Daoy (cell line): ENCODE measurements around the gene CPLX1. TPM values are rescaled to one million over a fixed set of nuclear protein-coding genes. Genes with fewer than 3 reads are reported as not detected.
A peak's percentile ranks its signal among the peaks of the same experiment; 100 is the strongest.
"Not testable (repeated sequence)": the region's sequence is repeated elsewhere in the genome, so short reads cannot be mapped to it uniquely, and the experiment has no call there.

Experiments used
- DNase-seq: peaks from one replicate; pipeline ENCODE4 v3.0.0-alpha.2; 2015; ENCODE audit warnings: low read depth
- total RNA-seq: library from RNA; depleted of rRNA; stranded (reverse); fragments of >200 nt; shearing (Covaris generic); gene quantifications from 2 replicates; pipeline ENCODE4 v1.2.3, GENCODE V29; 2014

Gene CPLX1
- total RNA-seq, 1 experiment from 2014 or later: not detected

DNA sequence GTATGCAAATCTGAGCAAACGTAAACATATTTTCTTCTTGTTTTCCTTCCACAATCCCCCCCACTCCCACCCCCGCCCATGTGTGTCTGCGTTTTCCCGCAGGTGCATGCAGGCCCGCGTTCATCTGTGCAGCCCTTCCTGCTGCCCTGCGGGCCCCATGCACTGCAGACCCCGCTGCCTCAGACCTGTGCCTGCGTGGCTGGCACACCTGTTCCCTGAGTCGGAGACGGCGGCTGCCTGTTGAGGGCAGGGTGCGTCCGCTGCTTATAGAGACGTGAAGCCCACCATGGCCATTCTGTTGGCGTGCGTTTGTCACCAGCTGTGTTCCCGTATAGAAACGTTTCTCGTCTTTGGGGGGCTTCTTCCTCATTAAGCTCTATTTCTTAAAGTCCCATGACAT, 68.8 kb downstream of the CPLX1 start:
- no peak for DNase-seq

DNA sequence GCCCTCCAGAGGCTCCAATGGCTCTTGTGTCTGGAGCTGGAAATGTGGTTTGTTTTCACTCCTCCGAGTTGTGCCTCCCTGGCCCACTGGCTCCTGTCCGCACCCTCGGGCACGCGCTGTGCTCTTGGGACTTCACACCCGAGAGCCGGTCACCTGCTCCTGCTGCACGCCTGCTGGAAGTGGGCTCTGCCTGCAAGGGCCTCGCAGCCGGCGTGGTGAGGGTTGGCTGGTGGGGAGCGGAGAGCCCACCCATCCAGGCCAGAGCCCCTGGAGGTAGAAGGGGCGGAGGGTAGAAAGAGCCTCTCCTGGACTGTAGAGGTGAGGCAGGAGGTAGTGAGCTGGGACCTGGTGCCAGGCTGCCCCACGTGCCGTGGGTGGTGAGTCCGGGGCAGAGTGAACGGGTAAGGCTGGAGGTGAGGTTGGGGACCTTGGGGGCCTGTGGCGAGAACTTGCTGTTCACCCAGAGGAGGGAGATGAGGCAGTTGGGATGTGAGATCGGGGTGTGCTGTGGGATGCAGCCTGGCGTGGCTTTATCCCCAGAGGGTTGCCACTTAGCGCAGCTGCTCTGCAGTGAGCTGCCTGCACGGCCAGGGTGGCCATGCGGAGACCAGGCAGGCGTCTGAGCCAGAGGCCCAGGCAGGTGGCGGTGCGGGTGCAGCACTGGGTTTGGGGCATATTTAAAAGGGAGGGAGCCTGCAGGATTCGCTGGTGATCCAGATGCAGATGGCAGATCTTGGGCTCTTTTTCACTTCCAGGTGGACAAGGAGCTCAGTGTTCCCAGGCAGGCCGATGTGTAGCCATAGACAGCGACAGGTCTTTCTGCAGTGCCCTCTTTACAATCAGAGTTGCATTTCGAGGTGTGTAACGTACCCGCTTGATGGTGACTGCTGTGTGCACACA, 71.5 kb downstream of the CPLX1 start:
- DNase-seq: no peak

DNA sequence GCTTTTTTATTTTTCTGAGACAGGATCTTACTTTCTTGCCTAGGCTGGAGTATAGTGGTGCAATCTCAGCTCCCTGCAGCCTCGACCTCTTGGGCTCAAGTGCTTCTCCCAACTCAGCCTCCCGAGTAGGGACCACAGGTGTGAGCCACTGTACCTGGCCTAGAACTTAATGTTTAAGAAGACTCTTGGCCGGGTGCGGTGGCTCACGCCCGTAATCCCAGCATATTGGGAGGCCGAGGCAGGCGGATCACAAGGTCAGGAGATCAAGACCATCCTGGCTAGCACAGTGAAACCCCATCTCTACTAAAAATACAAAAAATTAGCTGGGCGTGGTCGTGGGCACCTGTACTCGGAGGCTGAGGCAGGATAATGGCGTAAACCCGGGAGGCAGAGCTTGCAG, 72.7 kb downstream of the CPLX1 start:
- DNase-seq: not testable (repeated sequence)

DNA sequence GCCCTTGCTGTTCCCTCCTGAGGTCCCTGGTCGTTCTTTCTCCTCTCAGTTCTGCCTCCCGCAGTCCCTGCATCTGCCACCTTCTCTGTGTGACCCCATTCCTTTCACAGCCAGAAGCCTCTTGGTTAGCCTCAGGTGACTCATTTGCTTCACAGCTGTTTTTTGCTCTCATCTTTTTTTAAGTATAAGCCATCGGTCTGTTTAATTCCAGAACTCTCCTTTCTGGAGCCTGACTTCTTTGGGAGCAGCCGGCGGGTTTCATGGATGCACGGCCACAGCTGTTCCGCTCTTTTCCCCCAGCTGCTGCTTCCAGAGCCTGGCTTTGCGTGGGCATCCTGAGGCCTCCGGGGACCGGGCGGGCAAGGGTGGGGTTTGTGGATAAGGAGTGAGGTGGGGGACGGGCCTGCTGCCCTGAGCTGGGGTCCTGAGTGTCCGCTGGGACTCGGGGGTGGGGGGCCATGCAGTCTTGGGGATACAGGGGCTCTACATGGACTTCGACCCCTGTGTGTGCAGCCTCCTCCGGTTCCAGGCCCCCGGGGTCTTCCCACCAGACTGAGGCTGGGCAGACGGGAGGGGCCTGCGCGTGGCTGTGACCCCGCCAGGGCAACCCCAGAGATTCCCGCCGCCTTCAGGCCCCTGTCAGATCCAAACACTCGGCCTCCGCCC, 73.6 kb downstream of the CPLX1 start:
- DNase-seq: no peak

DNA sequence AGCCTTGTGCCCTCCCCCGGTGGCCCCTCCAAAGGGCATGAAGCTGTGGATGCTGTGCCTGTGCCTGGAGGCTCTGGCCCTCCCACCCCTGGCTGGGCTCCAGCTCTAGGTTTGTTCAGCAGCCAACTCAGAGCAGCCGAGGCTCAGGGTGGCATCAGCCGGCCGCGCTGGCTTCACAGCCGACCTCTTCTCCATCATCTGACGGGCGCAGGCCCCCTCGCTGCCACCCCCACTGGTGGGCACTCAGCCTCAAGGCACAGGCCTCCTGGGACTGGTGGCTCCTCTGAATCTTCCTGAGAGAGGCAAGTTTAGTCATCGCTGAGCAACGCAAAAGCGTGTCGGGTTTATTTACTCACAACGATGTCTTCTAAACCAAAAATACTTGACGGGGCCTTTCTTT, 74.3 kb downstream of the CPLX1 start:
- DNase-seq: no peak

DNA sequence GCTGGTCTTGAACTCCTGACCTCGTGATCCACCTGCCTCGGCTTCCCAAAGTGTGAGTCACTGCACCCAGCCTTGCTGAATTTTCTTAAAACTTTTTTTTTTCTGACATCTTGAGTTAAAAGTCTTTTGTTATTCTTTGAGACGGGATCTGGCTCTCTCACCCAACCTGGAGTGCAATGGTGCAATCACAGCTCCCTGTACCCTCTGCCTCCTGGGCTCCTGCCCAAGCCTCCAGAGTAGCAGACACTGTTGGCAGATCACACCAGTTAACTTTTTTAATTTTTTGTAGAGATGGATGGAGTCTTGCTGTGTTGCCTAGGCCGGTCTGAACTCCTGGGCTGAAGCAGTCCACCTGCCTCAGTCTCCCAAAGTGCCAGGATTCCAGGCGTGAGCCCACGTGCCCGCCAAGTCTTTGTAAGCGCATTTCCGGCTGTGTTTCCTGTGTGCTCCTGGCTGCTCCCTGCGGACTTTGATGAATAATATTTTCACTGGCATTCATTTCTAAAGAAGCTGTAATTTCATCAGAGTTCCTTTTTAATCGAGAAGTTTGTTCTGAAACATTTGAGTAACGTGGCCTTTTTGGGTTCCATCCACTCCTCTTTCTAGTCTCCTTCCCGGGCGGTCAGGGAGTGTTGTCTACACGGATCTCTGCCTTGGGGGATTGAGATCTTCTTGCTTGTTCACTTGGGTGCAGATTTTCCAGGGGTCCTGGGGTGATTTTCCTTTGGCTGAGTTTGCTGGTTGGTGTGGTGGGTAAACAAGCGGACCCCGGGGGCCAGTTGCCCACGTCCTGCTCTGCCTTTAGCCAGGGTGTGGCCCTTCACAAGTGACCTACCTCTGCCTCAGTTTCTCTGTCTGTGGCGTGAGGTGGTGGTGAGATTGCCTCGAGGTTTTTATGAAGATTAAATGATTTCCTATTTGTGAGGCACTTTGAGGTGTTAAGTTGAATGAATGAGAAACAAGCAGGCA, 75.9 kb downstream of the CPLX1 start:
- DNase-seq: no peak

DNA sequence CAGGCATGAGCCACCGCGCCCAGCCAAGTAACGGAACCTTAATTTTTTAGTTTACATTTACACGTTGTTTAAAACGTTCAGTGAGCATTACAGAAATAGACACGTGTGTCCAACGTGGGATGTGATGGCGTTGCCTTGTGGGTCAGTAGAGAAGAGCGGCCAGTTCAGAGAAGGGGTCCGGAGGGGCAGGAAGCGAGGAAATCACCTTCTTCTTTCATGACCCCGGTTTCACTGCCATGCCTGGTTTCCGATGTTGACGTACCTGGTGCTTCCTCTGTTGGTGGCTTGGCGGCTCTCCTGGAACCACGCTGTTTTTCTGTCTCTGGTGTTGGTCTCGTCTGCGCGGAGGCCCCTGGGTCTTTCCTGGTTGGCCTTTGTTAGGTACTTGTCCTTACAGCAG, 77.5 kb downstream of the CPLX1 start:
- no peak for DNase-seq

DNA sequence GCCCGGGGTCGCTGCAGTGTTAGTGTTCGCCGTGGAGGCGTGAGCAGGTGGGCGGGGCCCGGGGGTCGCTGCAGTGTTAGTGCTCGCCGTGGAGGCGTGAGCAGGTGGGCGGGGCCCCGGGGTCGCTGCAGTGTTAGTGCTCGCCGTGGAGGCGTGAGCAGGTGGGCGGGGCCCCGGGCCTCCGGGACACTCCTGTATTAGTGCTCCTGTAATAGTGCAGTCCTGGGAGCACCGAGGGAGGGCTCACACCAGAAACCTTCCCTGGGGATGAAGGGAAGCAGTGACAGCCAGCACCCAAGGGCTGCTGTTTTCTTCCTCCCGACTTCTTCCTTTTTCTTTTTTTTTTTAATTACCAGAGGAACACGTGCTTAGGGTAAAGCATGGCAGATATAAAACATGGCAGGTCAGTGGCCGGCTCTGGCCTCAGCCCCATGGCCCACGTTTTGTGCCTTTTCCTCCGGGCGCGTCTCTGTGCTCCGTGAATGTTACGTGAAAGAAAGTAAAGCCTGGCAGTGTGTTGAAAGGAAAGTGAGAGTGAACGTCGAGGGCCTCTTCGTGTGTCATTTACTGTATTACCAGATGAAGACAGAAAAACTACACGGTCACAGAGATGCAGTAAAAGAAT, 78.3 kb downstream of the CPLX1 start:
- DNase-seq: no peak

DNA sequence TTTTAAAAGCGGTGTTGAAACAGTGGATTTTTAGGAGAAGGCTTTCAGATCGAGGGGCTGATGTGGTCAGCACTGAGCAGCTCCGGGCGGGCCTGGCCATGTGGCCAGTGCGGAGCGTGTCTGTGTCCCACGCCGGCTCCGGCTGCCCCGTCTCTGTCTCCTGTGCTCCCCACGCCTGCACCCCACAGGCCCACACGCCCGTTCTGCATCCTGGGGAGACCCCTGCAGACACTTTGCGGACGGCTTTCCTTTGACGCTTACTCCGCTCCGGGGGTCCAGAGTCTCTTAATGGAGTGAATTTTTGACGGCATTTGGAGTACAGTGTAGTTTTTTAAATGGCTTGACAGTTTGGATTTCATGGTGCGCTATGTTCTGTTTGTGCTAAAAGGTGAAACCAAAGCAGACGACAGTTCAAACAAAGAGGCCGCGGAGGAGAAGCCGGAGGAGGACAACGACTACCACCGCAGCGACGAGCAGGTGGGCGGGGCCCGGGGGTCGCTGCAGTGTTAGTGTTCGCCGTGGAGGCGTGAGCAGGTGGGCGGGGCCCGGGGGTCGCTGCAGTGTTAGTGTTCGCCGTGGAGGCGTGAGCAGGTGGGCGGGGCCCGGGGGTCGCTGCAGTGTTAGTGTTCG, 81.6 kb downstream of the CPLX1 start:
- DNase-seq: no peak

DNA sequence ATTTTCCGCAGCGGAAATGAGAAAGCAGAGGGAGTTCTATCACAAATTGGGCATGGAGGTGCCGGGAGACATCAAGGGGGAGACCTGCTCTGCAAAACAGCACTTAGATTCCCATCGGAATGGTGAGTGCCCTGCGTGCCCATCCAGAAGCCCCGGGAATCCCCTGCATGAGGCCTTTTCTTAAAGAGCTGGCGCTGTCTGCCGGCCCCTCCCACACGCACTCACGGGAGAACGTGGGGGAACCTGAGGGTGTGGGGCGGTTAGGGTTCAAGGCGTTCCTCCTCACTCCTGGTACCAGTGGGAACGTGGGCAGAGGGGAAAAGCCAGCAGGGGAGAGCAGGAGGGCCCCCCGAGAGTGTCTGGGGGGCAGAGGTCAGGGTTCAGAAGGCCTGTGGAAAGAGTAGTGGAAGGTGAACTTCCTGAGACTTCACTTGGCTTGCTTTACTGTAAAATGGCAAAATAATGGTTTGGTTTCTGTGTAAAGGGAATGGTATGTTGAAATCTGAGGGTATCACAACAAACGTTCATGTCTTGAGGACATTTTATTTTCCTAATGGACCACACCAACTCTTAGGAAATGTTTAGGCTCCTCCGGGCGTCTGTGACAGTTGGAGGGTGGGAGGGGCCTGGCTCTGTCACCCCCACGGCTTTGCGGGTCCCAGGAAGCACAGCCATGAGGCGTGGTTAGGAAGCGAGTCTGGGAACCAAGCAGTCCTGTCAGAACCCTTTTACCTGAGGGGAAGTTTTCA, 82.3 kb downstream of the CPLX1 start:
- no peak for DNase-seq

DNA sequence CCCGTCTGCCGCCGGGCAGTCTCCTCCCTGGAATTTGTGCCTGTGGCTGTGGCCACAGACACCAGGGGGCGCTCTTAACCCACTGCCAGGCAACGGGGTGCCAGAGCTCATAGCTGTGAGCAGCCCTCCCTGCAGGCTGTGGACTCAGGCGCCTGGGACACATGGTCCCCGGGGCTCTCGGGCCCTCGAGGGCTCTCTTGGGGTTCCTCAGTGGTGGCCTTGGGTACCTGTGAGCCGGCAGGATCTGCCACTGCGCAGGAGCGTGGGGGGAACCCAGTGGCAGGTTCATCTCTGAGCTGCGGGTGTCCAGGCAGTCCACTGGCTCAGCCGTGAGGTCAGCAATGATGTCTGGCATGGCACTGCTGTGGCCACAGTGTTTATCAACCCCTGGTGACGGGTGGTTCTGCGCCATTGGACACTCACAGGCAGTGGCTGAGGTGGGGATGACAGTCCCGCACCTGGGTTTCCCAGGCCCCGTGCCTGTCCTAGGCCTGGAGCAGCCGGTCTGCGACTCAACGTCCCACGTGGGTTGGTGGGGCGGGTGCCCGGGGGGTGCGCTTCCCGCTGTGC, 83.1 kb downstream of the CPLX1 start:
- DNase-seq: peak; percentile 63

DNA sequence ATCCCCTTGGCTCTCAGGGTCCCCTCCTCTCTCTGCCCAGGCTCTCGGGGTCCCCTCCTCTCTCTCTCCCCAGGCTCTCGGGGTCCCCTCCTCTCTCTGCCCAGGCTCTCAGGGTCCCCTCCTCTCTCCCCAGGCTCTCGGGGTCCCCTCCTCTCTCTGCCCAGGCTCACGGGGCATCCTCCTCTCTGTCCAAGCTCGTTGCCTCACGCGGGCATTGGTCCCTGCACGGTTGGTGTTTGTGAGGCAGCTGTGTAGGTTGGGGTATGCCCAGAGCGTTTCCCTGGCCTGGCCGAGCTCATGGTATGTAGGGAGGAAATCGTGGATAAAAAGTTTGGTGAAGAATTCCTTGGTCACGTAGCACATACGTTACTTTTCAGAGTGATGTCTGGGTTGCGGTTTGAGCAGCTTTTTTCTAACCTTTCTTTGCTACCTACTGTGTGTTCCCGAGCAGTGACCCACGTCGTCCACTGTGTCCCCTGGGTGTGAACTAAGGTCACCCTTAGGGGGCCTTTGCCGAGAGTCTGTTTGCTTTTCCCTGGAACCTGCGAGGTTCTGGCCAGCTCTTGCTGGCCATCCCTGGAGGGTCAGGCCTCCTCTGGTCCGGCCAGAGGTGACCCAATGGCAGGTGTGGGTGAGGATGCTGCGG, 83.7 kb downstream of the CPLX1 start:
- no peak for DNase-seq

DNA sequence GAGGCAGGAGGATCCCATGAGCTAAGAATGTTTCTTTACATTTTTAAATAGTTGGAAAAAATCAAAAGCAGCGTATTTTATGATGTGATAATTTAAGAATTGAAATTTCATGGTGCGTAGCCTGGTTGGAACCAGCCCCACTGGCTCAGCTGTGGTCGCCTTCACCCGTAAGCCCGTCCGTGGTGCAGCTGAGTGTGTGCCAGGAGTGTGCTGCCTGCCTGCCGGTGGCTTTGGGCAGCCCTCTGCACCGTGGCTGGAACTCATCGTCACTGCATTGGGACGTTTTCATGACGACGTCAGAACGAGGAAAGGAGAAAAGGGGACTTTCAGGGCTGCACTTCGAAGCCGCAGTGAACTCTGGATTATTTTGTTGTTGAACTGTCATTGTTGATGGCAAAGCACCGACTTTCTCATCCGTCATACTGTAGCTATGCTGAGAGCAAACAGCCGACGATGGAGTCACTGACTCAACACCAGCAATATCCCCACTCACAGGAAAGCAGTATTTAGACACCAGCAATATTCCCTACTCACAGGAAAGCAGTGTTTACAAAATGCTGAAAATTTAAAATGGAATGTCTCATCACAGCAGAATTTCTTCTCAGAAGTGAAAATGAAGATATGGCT, 85.2 kb downstream of the CPLX1 start:
- DNase-seq: no peak

DNA sequence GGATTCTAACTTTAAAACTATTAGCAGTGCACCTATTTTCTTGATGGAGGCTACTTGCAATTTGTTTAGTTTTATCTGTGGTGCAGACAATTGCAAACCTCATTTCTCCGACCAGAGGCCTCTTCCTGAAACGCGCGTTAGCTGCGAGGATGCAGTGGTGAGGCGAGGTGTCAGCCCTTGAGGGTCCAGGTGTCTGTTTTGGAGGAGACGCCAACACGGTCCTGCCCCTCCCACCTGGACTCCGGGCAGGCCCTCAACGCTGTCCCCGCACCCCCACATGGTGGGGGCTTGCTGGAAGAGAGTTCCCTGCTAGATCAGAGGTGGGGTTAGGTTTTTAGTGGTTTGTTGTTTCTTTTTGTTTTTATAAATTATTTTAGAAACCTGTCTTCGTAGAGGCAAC, 85.9 kb downstream of the CPLX1 start:
- no peak for DNase-seq

DNA sequence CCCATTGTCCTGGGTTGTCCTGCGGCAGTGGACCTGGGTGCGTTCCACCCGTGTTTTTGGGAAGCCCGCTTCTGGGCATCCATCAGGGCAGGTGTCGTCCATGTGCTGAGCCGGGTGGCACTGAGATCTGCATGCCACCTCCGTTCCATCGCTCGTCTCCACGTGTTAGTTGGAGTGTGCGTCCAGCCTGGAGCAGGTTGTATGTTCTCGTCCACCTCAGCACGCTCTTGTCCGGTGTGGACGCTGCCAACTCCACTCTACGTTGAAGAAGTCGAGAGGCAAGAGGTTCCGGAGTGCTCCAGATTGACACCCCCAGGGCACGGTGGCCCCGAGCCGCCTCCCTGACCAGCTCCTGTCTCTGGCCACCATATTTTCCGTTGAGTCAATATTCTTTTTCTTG, 86.4 kb downstream of the CPLX1 start:
- no peak for DNase-seq

DNA sequence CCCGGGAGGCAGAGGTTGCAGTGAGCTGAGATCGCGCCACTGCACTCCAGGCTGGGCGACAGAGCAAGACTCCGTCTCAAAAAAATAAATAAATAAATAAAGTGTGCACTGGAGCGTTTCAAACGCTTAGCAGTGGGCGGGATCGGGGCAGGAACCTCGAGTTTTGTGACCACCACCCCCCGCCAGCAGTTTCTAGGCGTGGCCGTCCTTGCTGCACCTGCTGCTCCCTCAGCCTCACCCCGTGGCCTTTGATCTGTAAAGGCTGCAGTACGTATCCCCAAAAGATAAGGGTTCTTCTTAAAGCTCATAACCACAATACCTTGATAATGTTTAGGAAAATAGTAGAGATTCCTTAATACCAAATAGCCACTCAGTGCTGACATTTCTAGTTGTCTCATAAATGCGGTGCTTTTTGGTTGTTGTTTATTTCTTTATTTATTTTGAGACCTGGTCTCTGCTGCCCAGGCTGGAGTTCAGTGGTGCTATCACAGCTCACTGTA, 87.1 kb downstream of the CPLX1 start:
- DNase-seq: no peak

DNA sequence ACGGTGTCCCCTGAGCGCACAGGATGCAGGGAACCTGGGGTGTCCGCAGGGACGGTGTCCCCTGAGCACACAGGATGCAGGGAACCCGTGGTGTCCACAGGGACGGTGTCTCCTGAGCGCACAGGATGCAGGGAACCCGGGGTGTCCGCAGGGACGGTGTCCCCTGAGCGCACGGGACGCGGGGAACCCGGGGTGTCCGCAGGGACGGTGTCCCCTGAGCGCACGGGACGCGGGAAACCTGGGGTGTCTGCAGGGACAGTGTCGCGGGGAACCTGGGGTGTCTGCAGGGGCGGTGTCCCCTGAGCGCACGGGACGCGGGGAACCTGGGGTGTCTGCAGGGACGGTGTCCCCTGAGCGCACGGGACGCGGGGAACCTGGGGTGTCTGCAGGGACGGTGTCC, 89.4 kb downstream of the CPLX1 start:
- DNase-seq: not testable (repeated sequence)

DNA sequence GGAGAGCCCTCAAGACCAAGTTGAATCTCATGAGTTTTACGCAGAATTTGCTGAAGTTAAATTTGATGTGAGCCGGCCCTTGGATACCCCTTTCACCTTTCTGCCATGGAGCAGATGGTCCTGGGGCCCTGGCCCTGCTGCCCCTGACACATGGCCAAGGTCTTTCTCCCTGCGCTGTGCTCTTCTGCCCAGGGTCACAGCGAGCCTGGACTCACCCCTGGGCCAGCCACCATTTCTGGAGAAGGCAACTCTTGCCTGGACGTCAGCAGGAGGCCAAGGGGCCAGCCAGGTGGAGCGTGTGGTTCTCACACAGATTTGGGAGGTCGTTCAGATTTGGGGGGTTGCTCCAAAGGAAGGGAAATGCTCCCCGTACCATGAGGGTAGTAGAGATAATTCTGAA, 90.3 kb downstream of the CPLX1 start:
- DNase-seq: no peak
